RPMI8226 (cell line): ENCODE results near the gene NYAP1.
"Not testable (repeated sequence)": the region's sequence is repeated elsewhere in the genome, so short reads cannot be mapped to it uniquely, and the experiment has no call there.

Source experiments
- DNase-seq: peaks from one replicate; pipeline ENCODE4 v3.0.0-alpha.2; 2015

NYAP1 gene

DNA sequence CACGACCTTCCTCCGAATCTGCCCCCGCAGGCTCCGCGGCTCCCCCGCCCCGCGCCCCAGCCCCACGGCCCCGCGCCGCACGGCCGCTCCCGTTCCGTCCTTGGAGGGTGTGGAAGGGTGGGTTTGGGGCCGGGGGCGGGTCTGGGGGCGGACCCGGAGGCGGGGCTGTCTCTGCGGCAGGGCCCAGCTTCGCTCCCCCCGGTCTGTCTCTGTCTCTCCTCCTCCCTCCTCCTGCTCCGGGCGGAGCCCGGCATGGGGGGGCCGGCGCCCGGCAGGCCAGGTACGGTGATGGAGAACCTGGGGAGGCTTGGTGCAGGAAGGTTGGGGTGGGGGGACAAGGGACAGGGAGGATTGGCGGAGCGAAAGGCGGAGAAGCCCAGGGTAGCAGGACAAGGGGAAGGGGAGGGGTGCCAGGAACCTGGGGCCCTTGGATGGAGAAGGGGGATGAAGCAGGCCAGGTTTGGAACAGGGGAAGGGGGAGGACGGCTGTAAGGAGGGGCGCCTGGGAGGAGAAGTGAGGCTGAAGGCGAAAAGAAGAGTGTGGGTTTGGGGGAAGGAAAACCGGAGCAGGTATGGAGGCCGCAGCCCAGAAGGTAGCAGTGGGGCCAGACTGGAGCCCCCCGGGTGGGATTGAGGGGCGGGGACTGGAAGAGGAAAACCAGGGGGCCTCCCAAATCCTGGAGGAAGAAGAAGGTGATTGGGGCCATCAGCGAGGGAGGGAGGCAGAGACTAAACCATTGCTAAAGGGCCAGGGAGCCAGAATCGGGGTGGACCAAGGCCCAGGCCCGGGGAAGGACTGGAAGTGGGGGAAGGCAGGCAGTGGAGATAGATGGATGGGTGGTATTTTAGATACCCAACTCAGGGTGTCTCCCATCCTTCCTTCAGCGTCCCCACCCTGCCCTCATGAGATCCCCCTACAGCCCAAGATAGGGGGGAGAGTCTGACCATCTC lies at the start of gene NYAP1:
TSS of gene NYAP1 (plus strand) at position 206 of the 951 bp plus-strand sequence. CDS start 1,385 bp downstream, outside the sequence.
- DNase-seq, result no peak

DNA sequence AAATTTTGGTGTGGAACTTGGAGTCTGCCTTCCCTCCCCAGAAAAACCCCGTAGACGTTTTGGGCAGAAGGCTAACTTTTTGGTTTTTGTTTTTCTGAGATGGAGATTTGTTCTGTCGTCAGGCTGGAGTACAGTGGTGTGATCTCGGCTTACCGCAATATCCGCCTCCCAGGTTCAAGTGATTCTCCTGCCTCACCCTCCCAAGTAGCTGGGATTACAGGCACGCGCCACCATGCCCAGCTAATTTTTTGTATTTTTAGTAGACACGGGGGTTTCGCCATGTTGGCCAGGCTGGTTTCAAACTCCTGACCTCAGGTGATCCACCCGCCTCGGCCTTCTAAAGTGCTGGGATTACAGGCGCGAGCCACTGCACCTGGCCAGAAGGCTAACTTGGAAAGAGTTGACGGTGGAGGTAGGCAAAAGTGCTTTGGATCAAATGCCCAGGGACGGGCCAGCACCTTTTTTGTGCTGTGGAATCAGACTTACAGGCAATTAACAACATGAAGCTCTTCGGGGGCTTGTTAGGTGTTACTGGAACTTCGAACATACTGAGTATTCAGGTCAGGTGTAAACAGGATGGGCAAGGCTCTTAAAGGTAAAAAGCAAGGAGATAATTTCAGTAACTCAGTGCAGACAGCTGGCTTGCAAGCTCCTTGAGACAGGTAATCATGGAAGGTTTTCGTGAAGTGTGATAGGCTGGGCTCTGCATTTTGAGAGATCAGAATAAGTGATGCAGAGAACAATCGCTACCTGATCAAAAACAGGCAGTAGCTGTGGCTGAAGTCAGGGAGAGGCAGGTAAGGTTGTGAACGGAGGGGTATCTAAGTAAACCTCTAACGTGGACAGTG lies 49.2 kb upstream of the NYAP1 start:
- DNase-seq, result no peak

- peak; percentile 73 for DNase-seq
These were observed 48.1 kb upstream of the NYAP1 start for GRCh38 chr7:100435401-100436304.

DNA sequence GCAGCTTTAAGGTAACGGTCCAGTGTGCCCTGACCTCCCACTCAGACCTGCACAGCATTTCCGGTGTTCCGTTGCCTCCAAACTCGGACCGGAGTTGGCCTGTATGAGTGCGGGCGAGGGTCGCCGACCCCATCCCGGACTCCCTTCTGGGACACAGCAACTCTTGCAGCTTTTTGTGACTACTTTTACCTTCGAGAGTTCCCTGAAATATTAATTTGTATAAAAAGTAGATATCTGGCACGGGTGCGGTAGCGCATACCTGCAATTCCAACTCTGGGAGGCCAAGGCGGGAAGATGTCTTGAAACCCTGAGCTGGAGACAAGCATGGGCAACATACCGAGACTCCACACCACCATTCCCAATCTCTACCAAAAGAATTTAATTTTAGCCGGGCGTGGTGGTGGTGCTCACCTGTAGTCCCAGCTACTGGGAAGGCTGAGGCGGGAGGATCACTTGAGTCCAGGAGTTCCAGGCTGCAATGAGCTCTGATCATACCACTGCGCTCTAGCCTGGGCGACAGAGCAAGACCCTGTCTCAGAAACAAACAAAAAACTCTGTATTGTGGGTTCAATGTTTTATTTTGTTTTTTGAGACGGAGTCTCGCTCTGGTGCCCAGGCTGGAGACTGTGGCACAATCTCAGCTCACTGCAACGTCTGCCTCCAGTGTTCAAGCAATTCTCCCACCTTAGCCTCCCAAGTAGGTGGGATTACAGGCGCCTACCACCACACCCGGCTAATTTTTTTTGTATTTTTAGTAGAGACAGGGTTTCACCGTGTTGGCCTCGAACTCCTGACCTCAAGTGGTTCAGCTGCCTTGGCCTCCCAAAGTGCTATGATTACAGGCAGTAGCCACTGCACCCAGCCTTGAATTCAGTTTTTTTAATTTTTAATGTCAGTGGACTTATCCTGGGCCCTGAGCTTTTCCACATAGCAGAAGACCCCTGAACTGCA lies 46.3 kb upstream of the NYAP1 start:
- DNase-seq, result no peak

GRCh38 chr7:100438172-100438571 lies 45.6 kb upstream of the NYAP1 start:
- no peak for DNase-seq

DNA sequence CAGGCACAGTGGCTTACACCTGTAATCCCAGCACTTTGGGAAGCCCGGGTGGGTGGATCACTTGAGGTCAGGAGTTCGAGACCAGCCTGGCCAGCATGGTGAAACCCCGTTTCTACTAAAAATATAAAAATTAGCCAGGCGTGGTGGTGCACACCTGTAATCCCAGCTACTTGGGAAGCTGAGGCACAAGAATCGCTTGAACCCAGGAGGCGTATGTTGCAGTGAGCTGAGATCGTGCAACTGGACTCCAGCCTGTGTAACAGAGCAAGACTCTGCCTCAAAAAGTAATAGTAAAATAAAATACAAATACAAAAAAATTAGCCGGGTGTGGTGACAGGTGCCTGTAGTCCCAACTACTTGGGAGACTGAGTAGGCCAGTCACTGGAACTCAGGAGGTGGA lies 45.0 kb upstream of the NYAP1 start:
- not testable (repeated sequence) for DNase-seq

- DNase-seq, result not testable (repeated sequence)
These were observed 44.5 kb upstream of the NYAP1 start for GRCh38 chr7:100439244-100439643.

- no peak for DNase-seq
These were observed 41.8 kb upstream of the NYAP1 start for GRCh38 chr7:100441641-100442535.

DNA sequence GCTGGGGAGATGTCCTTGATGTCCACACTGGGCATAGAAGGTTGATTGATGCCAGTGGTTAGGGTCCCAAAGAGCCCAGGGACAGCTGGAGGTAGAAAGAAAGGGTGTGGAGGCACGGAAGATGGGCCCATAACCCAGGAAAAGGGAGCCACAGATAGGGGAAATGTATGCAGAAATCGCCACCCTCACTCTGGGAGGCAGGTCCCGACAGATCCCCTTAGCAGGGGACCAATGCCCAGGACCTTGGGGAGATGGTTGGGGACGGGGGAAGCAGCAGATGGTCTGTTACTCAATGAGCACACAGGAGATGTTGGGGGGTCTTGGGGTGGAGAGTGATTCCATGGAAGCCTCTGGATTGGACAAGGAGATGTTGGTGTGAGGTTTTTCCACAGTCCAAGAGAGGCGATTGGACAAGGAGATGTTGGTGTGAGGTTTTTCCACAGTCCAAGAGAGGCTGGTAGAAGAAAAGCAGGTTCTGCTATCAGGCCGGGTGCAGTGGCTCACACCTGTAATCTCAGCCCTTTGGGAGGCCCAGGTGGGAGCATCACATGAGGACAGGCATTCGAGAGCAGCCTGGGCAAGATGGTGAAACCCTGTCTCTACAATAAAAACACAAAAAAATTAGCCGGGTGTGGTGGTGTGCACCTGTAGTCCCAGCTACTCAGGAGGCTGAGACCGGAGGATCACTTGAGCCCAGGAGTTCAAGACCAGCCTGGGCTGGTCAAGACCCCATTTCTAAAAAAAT lies 40.5 kb upstream of the NYAP1 start:
- DNase-seq, result no peak

DNA sequence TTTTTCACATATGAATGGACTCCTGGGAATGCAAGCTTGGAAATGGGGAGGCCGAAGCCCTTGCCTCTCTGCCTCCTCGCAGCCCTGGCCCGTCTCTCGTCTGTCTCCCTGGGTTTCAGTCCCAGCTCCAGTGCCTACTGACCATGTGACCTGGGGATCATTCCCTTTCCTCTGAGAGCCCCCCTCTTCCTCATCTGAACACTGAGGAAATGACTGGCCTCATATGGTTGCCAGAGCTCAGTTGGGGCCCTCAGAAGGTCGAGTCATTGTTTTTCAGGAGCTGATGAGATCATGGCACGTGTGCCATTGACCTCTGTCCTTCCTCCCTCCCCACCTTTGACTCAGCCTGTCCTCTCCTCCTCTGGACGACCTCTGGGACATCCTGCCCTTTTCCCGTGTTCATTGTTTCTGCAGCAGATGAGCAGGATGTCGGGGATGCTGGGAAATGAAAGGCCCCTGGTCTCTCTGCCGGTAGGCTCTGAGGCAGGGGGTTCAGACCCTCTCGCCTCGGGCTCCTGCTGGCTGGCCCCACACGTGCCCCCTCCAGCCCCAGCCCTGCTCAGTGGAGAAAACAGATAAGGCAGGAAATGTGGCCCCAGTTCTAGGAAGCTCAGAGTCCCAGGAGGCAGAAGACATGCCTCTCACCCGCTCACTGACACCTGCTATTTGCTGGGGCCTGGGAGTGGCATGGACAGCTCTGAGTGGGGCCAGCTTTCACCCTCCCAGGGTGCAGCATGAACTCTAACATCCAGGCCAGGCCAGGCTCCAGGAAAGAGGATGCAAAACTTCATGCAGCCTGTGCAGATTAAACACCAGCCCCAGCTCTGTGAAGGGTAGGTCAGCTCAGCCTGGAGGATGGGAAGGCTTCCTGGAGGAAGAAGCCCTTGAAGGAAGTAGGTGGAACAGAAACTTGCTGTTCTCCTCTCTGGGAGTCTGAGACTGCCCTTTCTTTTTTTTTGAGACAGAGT lies 39.1 kb upstream of the NYAP1 start:
- DNase-seq, result peak; percentile 51

DNA sequence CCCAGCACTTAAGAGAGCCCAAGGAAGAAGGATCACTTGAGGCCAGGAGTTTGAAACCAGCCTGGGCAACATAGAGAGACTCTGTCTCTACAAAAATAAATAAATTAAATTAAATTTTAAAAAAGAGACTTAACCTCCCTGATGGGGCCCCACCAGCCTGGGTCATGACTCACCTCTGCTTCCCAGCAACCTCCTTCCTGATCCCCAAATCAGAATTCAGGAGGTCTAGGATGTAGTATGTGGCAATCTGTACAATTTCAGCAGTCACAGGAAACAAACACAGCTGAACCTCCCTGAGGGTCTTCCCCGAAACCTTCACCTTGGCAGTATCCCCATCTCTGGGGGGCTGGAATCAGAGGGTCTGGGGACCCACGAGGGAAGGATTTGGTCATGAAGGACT lies 37.7 kb upstream of the NYAP1 start:
- no peak for DNase-seq

- not testable (repeated sequence) for DNase-seq
These were observed 36.4 kb upstream of the NYAP1 start for GRCh38 chr7:100447363-100447762.

DNA sequence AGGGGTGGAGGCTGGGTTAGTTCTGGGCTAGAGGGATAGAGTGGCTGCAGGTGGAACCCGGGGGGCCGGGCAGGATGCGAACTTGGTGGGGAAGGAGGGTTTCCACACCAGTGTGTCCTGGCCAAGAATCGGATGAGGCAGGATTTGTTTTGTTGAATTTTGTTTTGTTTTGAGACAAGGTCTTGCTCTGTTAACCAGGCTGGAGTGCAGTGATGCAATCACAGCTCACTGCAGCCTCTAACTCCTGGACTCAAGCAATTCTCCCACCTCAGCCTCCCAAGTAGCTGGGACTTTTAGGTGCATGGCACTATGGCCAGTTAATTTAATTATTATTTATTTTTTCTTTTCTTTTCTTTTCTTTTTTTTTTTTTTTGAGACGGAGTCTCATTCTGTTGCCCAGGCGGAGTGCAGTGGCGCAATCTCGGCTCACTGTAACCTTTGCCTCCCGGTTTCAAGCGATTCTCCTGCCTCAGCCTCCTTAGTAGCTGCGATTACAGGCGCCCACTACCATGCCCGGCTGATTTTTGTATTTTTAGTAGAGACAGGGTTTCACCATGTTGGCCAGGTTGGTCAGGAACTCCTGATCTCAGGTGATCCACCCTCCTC lies 34.4 kb upstream of the NYAP1 start:
- DNase-seq, result no peak

DNA sequence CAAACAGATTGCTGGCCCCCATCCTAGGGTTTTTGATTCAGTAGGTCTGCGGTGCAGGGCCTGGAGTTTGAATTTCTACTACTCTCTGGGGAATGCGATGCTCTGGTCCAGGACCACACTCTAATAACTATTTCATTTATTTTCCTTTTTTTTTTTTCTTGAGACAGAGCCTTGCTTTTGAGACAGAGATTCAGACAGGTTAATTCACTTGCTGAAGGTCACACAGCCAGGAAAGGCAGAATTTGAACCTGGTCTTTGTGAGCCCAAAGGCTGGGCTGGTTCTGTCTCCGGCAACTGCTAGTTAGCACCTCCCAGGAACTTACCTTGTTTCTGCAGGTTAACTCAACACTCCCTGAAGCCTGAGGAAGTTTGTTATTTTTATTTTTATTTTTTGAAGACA lies 31.2 kb upstream of the NYAP1 start:
- DNase-seq, result no peak

GRCh38 chr7:100453854-100454253 lies 29.9 kb upstream of the NYAP1 start:
- not testable (repeated sequence) for DNase-seq

DNA sequence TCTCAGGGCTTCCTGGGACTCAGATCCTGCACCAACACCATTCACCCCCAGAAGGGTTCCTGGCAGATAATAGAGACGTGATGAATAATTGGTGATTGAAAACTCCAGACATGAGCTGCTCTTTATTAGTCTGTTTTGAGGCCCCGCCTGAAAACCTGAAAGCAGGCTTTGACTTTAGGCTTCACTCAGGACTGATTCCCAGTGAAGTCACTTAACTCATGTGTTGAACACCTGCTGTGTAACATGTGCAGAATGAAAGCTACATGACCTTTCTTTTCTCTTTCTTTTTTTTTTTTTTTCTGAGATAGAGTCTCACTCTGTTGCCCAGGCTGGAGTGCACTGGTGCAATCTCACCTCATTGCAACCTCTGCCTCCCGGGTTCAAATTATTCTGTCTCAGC lies 28.5 kb upstream of the NYAP1 start:
- no peak for DNase-seq

GRCh38 chr7:100456562-100456961 lies 27.2 kb upstream of the NYAP1 start:
- no peak for DNase-seq

DNA sequence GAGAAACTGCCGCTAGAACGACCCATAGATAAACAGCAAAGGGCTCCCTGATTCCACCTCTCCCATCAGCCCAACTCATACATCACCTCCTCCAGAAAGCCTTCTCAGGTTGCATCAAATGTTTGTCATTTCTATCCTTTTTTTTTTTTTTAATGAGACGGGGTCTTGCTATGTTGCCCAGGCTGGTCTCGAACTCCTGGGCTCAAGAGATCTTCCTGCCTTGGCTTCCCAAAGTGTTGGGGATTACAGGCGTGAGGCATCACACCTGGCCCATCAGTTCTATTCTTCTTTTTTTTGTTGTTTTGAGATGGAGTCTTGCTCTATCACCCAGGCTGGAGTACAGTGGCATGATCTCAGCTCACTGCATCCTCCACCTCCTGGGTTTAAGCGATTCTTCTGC lies 26.7 kb upstream of the NYAP1 start:
- no peak for DNase-seq
